ENCODE results near the gene BPIFB6.

Gene BPIFB6

GRCh38 chr20:33002087-33002808 is 29.2 kb upstream of the BPIFB6 start:
- no peak for DNase-seq

GRCh38 chr20:33004141-33004751 is 27.2 kb upstream of the BPIFB6 start, which contains the start of gene SUN5:
SUN5 (minus strand) TSS chr20:33004433; CDS start chr20:33004340, 93 bp downstream.
- no peak for DNase-seq

- DNase-seq = peak; percentile 49
These were observed 26.3 kb upstream of the BPIFB6 start for GRCh38 chr20:33005132-33005566.

GRCh38 chr20:33005908-33006775 is 25.3 kb upstream of the BPIFB6 start:
- no peak for DNase-seq

- no peak for DNase-seq
These were observed 24.6 kb upstream of the BPIFB6 start for GRCh38 chr20:33006776-33007375.

GRCh38 chr20:33007376-33008335 is 23.8 kb upstream of the BPIFB6 start, which contains the start of gene BPIFB2:
BPIFB2 (plus strand) TSS chr20:33007704; CDS start chr20:33008575, 871 bp downstream.
- DNase-seq = no peak

GRCh38 chr20:33008336-33009213 is 22.9 kb upstream of the BPIFB6 start:
- no peak for DNase-seq

GRCh38 chr20:33009214-33010132 is 22.0 kb upstream of the BPIFB6 start:
- no peak for DNase-seq

GRCh38 chr20:33010133-33010504 is 21.3 kb upstream of the BPIFB6 start:
- no peak for DNase-seq

- DNase-seq = no peak
These were observed 20.6 kb upstream of the BPIFB6 start for GRCh38 chr20:33010674-33011449.

- no peak for DNase-seq
These were observed 18.9 kb upstream of the BPIFB6 start for GRCh38 chr20:33012327-33013189.

GRCh38 chr20:33013701-33014326 is 17.6 kb upstream of the BPIFB6 start:
- DNase-seq = no peak

GRCh38 chr20:33014336-33015113 is 16.9 kb upstream of the BPIFB6 start:
- DNase-seq = no peak

GRCh38 chr20:33015114-33015484 is 16.3 kb upstream of the BPIFB6 start:
- DNase-seq = no peak

- no peak for DNase-seq
These were observed 15.5 kb upstream of the BPIFB6 start for GRCh38 chr20:33015700-33016580.

Data from CD4-positive, alpha-beta T cell treated with Interleukin-12 subunit alpha and Interleukin-12 subunit beta, for 1 hour (primary cell).